NCI-H1092 (cell line): ENCODE results near the gene TSTD2.

Experiments used
- DNase-seq: peaks from one replicate; lab custom pipeline; 2025; lab: John Stamatoyannopoulos, UW

TSTD2 gene

GRCh38 chr9:97632985-97633858 is at the start of gene TSTD2, which contains the start of gene NCBP1:
TSS of gene TSTD2 (minus strand) at chr9:97633368. CDS start at chr9:97627562, 5,806 bp downstream.
TSS of gene NCBP1 (plus strand) at chr9:97633821. CDS start at chr9:97633882, 61 bp downstream.
- peak; percentile 99 for DNase-seq

GRCh38 chr9:97682242-97682641 is 49.1 kb upstream of the TSTD2 start:
- DNase-seq = no peak

- no peak for DNase-seq
Observed at GRCh38 chr9:97675655-97676054, 42.5 kb upstream of the TSTD2 start.

GRCh38 chr9:97673922-97674321 is 40.8 kb upstream of the TSTD2 start:
- no peak for DNase-seq

GRCh38 chr9:97672403-97672802 is 39.2 kb upstream of the TSTD2 start:
- DNase-seq = no peak

GRCh38 chr9:97670586-97670985 is 37.4 kb upstream of the TSTD2 start:
- no peak for DNase-seq

GRCh38 chr9:97668485-97668884 is 35.3 kb upstream of the TSTD2 start:
- no peak for DNase-seq

GRCh38 chr9:97666907-97667686 is 33.9 kb upstream of the TSTD2 start:
- DNase-seq = no peak

GRCh38 chr9:97665742-97666141 is 32.6 kb upstream of the TSTD2 start:
- DNase-seq = no peak

GRCh38 chr9:97660847-97661246 is 27.7 kb upstream of the TSTD2 start:
- DNase-seq = no peak

- DNase-seq = no peak
Observed at GRCh38 chr9:97660340-97660739, 27.2 kb upstream of the TSTD2 start.

GRCh38 chr9:97659771-97660170 is 26.6 kb upstream of the TSTD2 start:
- no peak for DNase-seq

- DNase-seq = no peak
Observed at GRCh38 chr9:97658707-97659106, 25.5 kb upstream of the TSTD2 start.

GRCh38 chr9:97651646-97652045 is 18.5 kb upstream of the TSTD2 start:
- DNase-seq = no peak

- no peak for DNase-seq
Observed at GRCh38 chr9:97647996-97648395, 14.8 kb upstream of the TSTD2 start.

- DNase-seq = no peak
Observed at GRCh38 chr9:97645720-97646119, 12.6 kb upstream of the TSTD2 start.

- no peak for DNase-seq
Observed at GRCh38 chr9:97640325-97640724, 7.2 kb upstream of the TSTD2 start.

GRCh38 chr9:97638666-97639065 is 5.5 kb upstream of the TSTD2 start:
- DNase-seq = no peak

GRCh38 chr9:97636903-97637302 is 3.7 kb upstream of the TSTD2 start:
- no peak for DNase-seq

- DNase-seq = no peak
Observed at GRCh38 chr9:97635026-97635425, 1.9 kb upstream of the TSTD2 start.

- peak; percentile 48 for DNase-seq
Observed at GRCh38 chr9:97633859-97634490, 807 bp upstream of the TSTD2 start.

- DNase-seq = peak; percentile 76
Observed at GRCh38 chr9:97632248-97632984, 752 bp downstream of the TSTD2 start.
